Endothelial cell of umbilical vein (primary cell): ENCODE data around the gene GPR89A. TPM values are rescaled to one million over a fixed set of nuclear protein-coding genes. Genes with fewer than 3 reads are reported as not detected.

Experiments
- BruUV-seq: library from RNA; stranded (reverse); fragments of 400-500 nt; replicated peaks from 2 replicates; lab custom pipeline; 2021; lab: Mats Ljungman, UMichigan
- CTCF ChIA-PET: fragments of 300-600, 350-600 bp; sonication (Branson Sonifier 250); formaldehyde crosslinking; loops from one replicate; lab custom pipeline; 2021; ENCODE audit warnings: antibody characterized with exemption, inconsistent platforms; lab: Charles Lee
- POLR2A ChIA-PET: fragments of 300-600, 350-600 bp; sonication (Branson Sonifier 250); formaldehyde crosslinking; loops from one replicate; lab custom pipeline; 2021; ENCODE audit warnings: antibody characterized with exemption, inconsistent platforms; lab: Charles Lee
- DNase-seq: peaks from one replicate; pipeline ENCODE4 v3.0.0-alpha.2; 2011; ENCODE audit warnings: low read depth, low spot score
- FAIRE-seq: peaks from 2 replicates; lab custom pipeline; 2011; peaks lifted over from hg19 to GRCh38; lab: Jason Lieb, UNC
- H2AFZ ChIP-seq: 2 replicates; pipeline ENCODE4 v1.6.0; 2012; ENCODE audit warnings: low read depth, low read length, control low read depth, inconsistent platforms
- H3K27ac ChIP-seq: 2 replicates; pipeline ENCODE4 v1.5.1; 2011; ENCODE audit warnings: low read depth, mild to moderate bottlenecking, control low read depth, low read length, moderate library complexity; ENCODE audit not compliant: insufficient read depth
- H3K27me3 ChIP-seq, 2 experiments: 2 replicates each; pipeline versions ENCODE4 v1.6.0 to v1.6.1; 2011; ENCODE audit warnings: low read length in 2 of 2, mixed read lengths in 1 of 2; ENCODE audit not compliant: control insufficient read depth in 2 of 2, insufficient read depth in 2 of 2
- H3K36me3 ChIP-seq, 2 experiments: 2 replicates in 1 of 2; 3 replicates in 1 of 2; pipeline ENCODE4 v1.5.1; 2011; ENCODE audit warnings: low read length in 2 of 2, mild to moderate bottlenecking in 1 of 2, moderate library complexity in 1 of 2; ENCODE audit not compliant: control insufficient read depth in 2 of 2, insufficient read depth in 2 of 2; ENCODE audit errors: extremely low read depth in 1 of 2
- H3K4me1 ChIP-seq: 3 replicates; pipeline ENCODE4 v1.5.1; 2011; ENCODE audit warnings: mild to moderate bottlenecking, low read length; ENCODE audit not compliant: control insufficient read depth, insufficient read depth; ENCODE audit errors: extremely low read depth
- H3K4me2 ChIP-seq: 2 replicates; pipeline ENCODE4 v1.6.1; 2011; ENCODE audit warnings: low read length, control low read depth, mixed read lengths; ENCODE audit not compliant: insufficient read depth
- H3K4me3 ChIP-seq, 3 experiments: fragments of 200-600 bp in 1 of 3; sonication (generic), shearing (Covaris generic) in 1 of 3; replicated peaks in 1 of 3; 2 replicates each; pipeline ENCODE4 v1.5.1; 2011 to 2016; ENCODE audit warnings: control low read depth in 3 of 3, low read length in 3 of 3, mild to moderate bottlenecking in 2 of 3, inconsistent platforms in 1 of 3, low read depth in 1 of 3, moderate library complexity in 1 of 3; ENCODE audit not compliant: insufficient read depth in 1 of 3
- H3K79me2 ChIP-seq: 2 replicates; pipeline ENCODE4 v1.6.0; 2012; ENCODE audit warnings: low read length, inconsistent platforms; ENCODE audit not compliant: control insufficient read depth, insufficient read depth
- H3K9ac ChIP-seq: replicated peaks from 2 replicates; pipeline ENCODE3; 2011; ENCODE audit warnings: low read length, control low read depth; ENCODE audit not compliant: insufficient read depth; ENCODE audit errors: extremely low read depth
- H3K9me1 ChIP-seq: replicated peaks from 3 replicates; pipeline ENCODE4 v1.6.0; 2011; ENCODE audit warnings: mild to moderate bottlenecking, low read length; ENCODE audit not compliant: control insufficient read depth, insufficient read depth; ENCODE audit errors: extremely low read depth
- H3K9me3 ChIP-seq: replicated peaks from 2 replicates; pipeline ENCODE4 v1.5.1; 2012; ENCODE audit warnings: low read length, inconsistent platforms; ENCODE audit not compliant: control insufficient read depth, insufficient read depth
- H4K20me1 ChIP-seq: replicated peaks from 2 replicates; pipeline ENCODE3; 2011; ENCODE audit warnings: mild to moderate bottlenecking, low read length; ENCODE audit not compliant: control insufficient read depth, insufficient read depth; ENCODE audit errors: extremely low read depth
- CTCF ChIP-seq, 2 donors: IDR thresholded peaks; 1 replicate in 1 of 2; 2 replicates in 1 of 2; pipeline ENCODE4 v1.5.1; 2011; ENCODE audit warnings: low read length in 2 of 2, mild to moderate bottlenecking in 2 of 2, moderate library complexity in 2 of 2, control low read depth in 1 of 2, inconsistent platforms in 1 of 2, low read depth in 1 of 2; ENCODE audit not compliant: insufficient read depth in 1 of 2; ENCODE audit errors: extremely low read depth in 1 of 2
- EZH2 ChIP-seq: IDR thresholded peaks from 2 replicates; pipeline ENCODE4 v1.6.1; 2012; ENCODE audit warnings: borderline replicate concordance, low read depth, mild to moderate bottlenecking, moderate library complexity, low read length, inconsistent platforms; ENCODE audit not compliant: severe bottlenecking
- FOS ChIP-seq: IDR thresholded peaks from 2 replicates; pipeline ENCODE4 v1.6.1; 2011; ENCODE audit warnings: mild to moderate bottlenecking, low read length, moderate library complexity, borderline replicate concordance; ENCODE audit not compliant: insufficient read depth
- GATA2 ChIP-seq: IDR thresholded peaks from 2 replicates; pipeline ENCODE4 v1.7.0; 2011; ENCODE audit warnings: low read depth, mild to moderate bottlenecking, moderate library complexity, mixed read lengths, low read length; ENCODE audit not compliant: insufficient read length, insufficient read depth
- JUN ChIP-seq: IDR thresholded peaks from 2 replicates; pipeline ENCODE4 v1.6.1; 2011; ENCODE audit warnings: borderline replicate concordance, low read depth; ENCODE audit not compliant: insufficient read length, insufficient read depth
- MAX ChIP-seq: IDR thresholded peaks from 2 replicates; pipeline ENCODE4 v1.6.1; 2011; ENCODE audit not compliant: insufficient read depth, insufficient read length
- MYC ChIP-seq: IDR thresholded peaks from one replicate; pipeline ENCODE4 v1.6.1; 2011; ENCODE audit warnings: mild to moderate bottlenecking, low read depth, low read length
- POLR2A ChIP-seq: IDR thresholded peaks from 2 replicates; pipeline ENCODE4 v1.6.1; 2012; ENCODE audit warnings: low read depth, mild to moderate bottlenecking, control low read depth, low read length
- POLR2AphosphoS5 ChIP-seq: IDR thresholded peaks from 2 replicates; pipeline ENCODE4 v1.6.1; 2012; ENCODE audit warnings: low read depth, mild to moderate bottlenecking, control low read depth, low read length, moderate library complexity; ENCODE audit not compliant: insufficient read depth
- dilution Hi-C: fragments of 300-500 bp; cut with MboI; formaldehyde crosslinking; loops from one replicate; pipeline ENCODE4 v1.15.0; 2019; ENCODE audit warnings: low sequenced_read_pairs; ENCODE audit not compliant: extremely low pct_ligation_motif_present
- intact Hi-C: fragments of 100-400 bp; cut with micrococcal nuclease; formaldehyde crosslinking; loops from one replicate; pipeline ENCODE4 v1.10.0; 2022
- polyA plus RNA-seq, 4 experiments: library from polyadenylated mRNA; depleted of rRNA in 3 of 4; stranded (reverse) in 3 of 4; unstranded in 1 of 4; fragments of >200 nt; gene quantifications; 2 replicates each; pipeline versions ENCODE4 v1.2.1 to v1.2.3, GENCODE V29; 2011 to 2012; ENCODE audit warnings: missing spikeins in 1 of 4
- total RNA-seq: library from RNA; stranded (reverse); gene quantifications from 2 replicates; pipeline ENCODE4 v1.2.3, GENCODE V29; 2021

Gene GPR89A
- total and polyA plus RNA-seq, 2 donors (not counting 3 experiments of a cell fraction or from before 2014, with no cell fraction given), result 13.8 to 35.7 TPM

- Histone ChIP-seq H3K36me3 (no peaks in the 10 kb centered on the region), H3K9ac (no peak overlapping the region), H3K27me3 (peaks cover 0 to 6% of the 10 kb centered on the region in 2 experiments), H3K9me3 (no peaks in the 10 kb centered on the region), H3K79me2 (no peaks in the 10 kb centered on the region), H3K4me2 (no peak overlapping the region), H3K27ac (no peak overlapping the region), H3K4me1 (no peaks in the 10 kb centered on the region), H2AFZ (no peak overlapping the region), H3K4me3 (no peak overlapping the region), H4K20me1 (no peaks in the 10 kb centered on the region), H3K9me1 (no peaks in the 10 kb centered on the region)
- CTCF ChIA-PET, result interaction anchor here (2.3 to 2.6 kb wide), 2 partner anchors 10 to 11 kb away, joined by 13 to 15 read pairs; no protein-coding TSS in a partner anchor
- intact Hi-C loops (no loop called here), dilution Hi-C loops (no loop called here)
- FAIRE-seq (no peak), DNase-seq (no peak)
- TF ChIP-seq EZH2 (no peak), POLR2A (no peak), GATA2 (no peak), FOS (no peak), MAX (no peak), MYC (no peak), CTCF (IDR thresholded peaks at IDR 0.05; ENCODE audit: extremely low read depth in 1 of 2, insufficient read depth in 1 of 2, low read depth in 1 of 2, low read length in 2 of 2) (no peak), JUN (no peak), POLR2AphosphoS5 (no peak)
- POLR2A ChIA-PET, result no interaction called here
- no TSS peak for BruUV-seq
These were observed 102.7 kb downstream of the GPR89A start for GRCh38 chr1:145710291-145711027.
